Limb (tissue), 2 donors: ENCODE data around the gene HOXC9.

ENCODE experiments used
- DNase-seq, 2 donors: peaks; one replicate each; pipeline ENCODE4 v3.0.0-alpha.2; 2016; ENCODE audit errors: extremely low spot score in 2 of 2

HOXC9 gene

GRCh38 chr12:53963434-53964314, 36.3 kb upstream of the HOXC9 start:
- DNase-seq: no peak

- DNase-seq: no peak
Measured at GRCh38 chr12:53964315-53964713, 35.6 kb upstream of the HOXC9 start.

- DNase-seq: no peak
Measured at GRCh38 chr12:53965281-53966084, 34.5 kb upstream of the HOXC9 start.

- no peak for DNase-seq
Measured at GRCh38 chr12:53966085-53966384, 33.9 kb upstream of the HOXC9 start.

- DNase-seq: no peak
Measured at GRCh38 chr12:53966385-53967133, 33.4 kb upstream of the HOXC9 start.

- no peak for DNase-seq
Measured at GRCh38 chr12:53967421-53967925, 32.5 kb upstream of the HOXC9 start.

- no peak for DNase-seq
Measured at GRCh38 chr12:53968214-53969127, 31.5 kb upstream of the HOXC9 start.

- DNase-seq: no peak
Measured at GRCh38 chr12:53969588-53970259, 30.2 kb upstream of the HOXC9 start.

GRCh38 chr12:53970451-53970850, 29.5 kb upstream of the HOXC9 start:
- no peak for DNase-seq

GRCh38 chr12:53971129-53971528, 28.8 kb upstream of the HOXC9 start:
- no peak for DNase-seq

- no peak for DNase-seq
Measured at GRCh38 chr12:53971686-53972085, 28.3 kb upstream of the HOXC9 start.

- no peak for DNase-seq
Measured at GRCh38 chr12:53972152-53972702, 27.7 kb upstream of the HOXC9 start.

GRCh38 chr12:53972722-53973235, 27.2 kb upstream of the HOXC9 start, which contains the start of gene HOXC11:
Gene HOXC11, plus strand, starts transcription at chr12:53973126. Its CDS starts 116 bp downstream, at chr12:53973242.
- no peak for DNase-seq

- DNase-seq: no peak
Measured at GRCh38 chr12:53973236-53974042, 26.5 kb upstream of the HOXC9 start.

GRCh38 chr12:53974084-53975063, 25.6 kb upstream of the HOXC9 start, which contains the start of gene HOTAIR:
Gene HOTAIR, minus strand, starts transcription at chr12:53974954.
- DNase-seq: no peak

- DNase-seq: no peak
Measured at GRCh38 chr12:53975064-53975471, 24.9 kb upstream of the HOXC9 start.

- DNase-seq: no peak
Measured at GRCh38 chr12:53975479-53976152, 24.3 kb upstream of the HOXC9 start.
